GM21576 (cell line): Measurements from ENCODE around the gene GRIN3A.

Source experiments
- ATAC-seq: cut with Tn5 transposase; IDR thresholded peaks from one replicate; pipeline ENCODE4 v1.9.1; 2021; ENCODE audit warnings: mild to moderate bottlenecking, moderate library complexity; ENCODE audit not compliant: unreplicated experiment

The GRIN3A gene

DNA sequence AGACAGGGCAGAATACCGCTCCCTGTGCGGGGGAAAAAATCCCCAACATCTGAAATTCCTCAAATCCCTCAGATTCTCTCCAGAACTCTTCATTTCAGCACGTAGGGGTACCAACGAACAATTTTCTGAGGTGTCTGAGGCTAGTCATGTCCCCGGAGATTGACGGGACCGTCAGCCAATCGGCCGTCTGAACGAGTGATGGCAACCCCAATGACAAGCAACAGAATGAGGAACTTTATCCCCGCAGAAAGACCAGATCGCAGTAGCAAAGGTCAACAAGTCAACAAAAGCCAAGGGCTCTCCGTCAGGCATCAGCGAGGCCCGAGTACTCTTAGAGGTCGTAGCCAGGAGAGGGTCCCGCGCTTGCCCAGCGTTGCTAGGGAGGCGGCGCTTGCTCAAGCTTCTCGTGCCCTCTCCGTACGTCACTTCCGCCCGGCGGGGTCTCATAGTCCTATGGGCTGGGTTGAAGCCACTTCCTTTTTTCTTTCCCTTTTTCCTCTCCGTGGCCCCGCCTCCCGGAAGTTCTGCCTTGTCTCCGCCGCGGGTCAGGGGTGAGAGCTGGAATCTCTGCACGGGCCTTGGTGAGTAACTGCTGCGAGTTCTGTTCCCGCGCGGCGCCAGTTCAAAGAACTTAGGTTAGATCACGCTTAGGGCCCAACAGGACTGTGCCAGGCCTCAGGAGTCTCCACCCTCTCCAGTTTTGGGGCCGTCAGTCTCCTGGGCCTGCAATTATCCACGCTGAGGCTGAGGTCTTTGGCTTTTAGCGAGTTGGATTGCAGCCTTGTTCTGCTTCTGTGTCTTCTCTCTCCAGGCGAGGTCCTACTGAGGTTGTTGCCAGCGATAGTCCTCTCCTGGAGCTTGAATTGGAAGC lies 204.9 kb downstream of the GRIN3A start, which contains the start of gene RNF20:
Gene RNF20, plus strand, starts transcription at position 520 of the 871 bp plus-strand sequence. CDS start 1,571 bp downstream, outside the sequence.
- ATAC-seq, result peak; percentile 97

DNA sequence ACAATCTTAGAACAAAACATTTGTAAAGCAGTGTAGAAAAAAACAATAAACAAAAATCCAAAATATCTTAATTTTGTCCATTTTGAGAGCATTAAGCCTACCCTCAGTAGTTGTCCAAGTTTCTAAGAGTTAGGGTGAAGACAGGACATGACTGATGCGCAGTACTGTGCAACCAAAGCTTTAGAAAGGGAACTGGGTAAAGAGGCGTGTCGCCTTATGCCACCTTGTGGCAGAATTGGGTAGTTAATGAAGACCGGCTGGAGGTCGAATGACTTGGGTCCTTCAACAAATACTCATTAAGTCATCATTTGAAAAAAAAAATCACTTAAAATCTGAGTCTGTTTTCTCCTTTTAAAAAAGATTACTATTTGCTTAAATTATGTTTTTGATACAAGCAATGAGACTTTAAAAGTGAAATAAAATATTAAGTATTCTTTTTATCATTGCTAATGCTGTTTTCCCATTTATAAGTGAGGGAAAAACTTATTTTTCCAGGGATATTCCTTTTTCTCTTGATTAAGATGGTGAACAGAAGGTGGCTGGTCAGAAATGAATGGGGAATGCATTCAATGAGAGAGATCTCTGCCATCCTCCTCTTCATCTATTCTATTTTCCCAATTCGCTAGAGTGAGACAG lies 208.3 kb downstream of the GRIN3A start:
- ATAC-seq, result peak; percentile 37

GRCh38 chr9:101528015-101528414 lies 210.4 kb downstream of the GRIN3A start:
- no peak for ATAC-seq

DNA sequence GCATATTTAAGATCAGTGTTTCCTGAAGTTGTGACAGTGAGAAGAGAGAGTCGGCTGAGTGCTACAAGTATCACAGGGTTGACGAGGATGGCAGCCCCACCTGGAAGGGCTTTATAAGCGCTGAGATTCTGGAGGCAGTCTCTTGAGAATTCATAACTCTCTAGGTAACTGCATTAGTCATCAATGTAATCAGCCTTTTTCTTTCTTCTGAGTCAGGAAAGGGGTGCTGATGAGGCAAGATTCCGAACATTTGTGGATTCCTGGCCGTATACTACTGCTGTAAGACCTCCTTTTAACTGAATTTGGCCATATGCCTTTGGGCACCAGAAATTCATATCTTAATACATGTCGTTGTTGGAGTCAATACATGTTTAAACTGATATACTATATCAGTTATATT lies 211.4 kb downstream of the GRIN3A start:
- ATAC-seq, result no peak

DNA sequence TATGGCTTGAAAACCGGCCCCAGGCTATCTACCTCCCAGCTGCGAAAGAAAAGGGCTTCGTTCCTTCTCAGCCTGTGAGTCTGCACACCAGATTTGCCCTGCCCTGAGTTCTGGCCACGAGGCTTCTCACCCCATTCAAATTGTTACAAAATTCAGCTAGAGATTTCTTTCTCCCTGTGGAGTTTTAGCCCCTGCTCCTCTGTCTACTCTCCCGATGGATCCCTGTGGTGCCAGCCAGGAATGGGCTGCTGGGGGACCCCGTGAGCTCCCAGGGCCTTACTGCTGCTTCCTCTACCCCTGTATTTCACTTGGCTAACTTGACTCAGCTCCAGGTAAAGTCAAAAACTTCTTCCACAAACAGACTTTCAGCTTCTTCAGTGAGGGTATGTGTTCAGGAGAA lies 214.1 kb downstream of the GRIN3A start:
- no peak for ATAC-seq
